Measurements from ENCODE around the gene COA3.

GRCh38 chr17:42797067-42798007 lies 1.2 kb downstream of the COA3 start:
- TF ChIP-seq, protein P1, sequence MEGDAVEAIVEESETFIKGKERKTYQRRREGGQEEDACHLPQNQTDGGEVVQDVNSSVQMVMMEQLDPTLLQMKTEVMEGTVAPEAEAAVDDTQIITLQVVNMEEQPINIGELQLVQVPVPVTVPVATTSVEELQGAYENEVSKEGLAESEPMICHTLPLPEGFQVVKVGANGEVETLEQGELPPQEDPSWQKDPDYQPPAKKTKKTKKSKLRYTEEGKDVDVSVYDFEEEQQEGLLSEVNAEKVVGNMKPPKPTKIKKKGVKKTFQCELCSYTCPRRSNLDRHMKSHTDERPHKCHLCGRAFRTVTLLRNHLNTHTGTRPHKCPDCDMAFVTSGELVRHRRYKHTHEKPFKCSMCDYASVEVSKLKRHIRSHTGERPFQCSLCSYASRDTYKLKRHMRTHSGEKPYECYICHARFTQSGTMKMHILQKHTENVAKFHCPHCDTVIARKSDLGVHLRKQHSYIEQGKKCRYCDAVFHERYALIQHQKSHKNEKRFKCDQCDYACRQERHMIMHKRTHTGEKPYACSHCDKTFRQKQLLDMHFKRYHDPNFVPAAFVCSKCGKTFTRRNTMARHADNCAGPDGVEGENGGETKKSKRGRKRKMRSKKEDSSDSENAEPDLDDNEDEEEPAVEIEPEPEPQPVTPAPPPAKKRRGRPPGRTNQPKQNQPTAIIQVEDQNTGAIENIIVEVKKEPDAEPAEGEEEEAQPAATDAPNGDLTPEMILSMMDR (IDR thresholded peaks at IDR 0.05), result no peak
- no peak for TF ChIP-seq POLR2A (IDR thresholded peaks at IDR 0.05)

All from adrenal gland (tissue), 5 donors.